ENCODE measurements around the gene TMEM131.

- TF ChIP-seq, protein P1, sequence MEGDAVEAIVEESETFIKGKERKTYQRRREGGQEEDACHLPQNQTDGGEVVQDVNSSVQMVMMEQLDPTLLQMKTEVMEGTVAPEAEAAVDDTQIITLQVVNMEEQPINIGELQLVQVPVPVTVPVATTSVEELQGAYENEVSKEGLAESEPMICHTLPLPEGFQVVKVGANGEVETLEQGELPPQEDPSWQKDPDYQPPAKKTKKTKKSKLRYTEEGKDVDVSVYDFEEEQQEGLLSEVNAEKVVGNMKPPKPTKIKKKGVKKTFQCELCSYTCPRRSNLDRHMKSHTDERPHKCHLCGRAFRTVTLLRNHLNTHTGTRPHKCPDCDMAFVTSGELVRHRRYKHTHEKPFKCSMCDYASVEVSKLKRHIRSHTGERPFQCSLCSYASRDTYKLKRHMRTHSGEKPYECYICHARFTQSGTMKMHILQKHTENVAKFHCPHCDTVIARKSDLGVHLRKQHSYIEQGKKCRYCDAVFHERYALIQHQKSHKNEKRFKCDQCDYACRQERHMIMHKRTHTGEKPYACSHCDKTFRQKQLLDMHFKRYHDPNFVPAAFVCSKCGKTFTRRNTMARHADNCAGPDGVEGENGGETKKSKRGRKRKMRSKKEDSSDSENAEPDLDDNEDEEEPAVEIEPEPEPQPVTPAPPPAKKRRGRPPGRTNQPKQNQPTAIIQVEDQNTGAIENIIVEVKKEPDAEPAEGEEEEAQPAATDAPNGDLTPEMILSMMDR (conservative IDR thresholded peaks at IDR 0.05): no peak
- TF ChIP-seq EZH2 (IDR thresholded peaks at IDR 0.05; ENCODE audit: low read depth): no peak
Measured at GRCh38 chr2:97932975-97933662, 62.6 kb downstream of the TMEM131 start.

All from PC-9 (cell line).